ENCODE data around the gene CTU1.

Gene CTU1

GRCh38 chr19:51131780-51132680 is 23.8 kb upstream of the CTU1 start:
- DNase-seq: peak; percentile 66 to 72

GRCh38 chr19:51129716-51130115 is 21.5 kb upstream of the CTU1 start:
- no peak for DNase-seq

- DNase-seq: no peak
Measured at GRCh38 chr19:51128227-51128626, 20.0 kb upstream of the CTU1 start.

- DNase-seq: peak; percentile 67 to 86
Measured at GRCh38 chr19:51127755-51128154, 19.5 kb upstream of the CTU1 start.

- DNase-seq: no peak
Measured at GRCh38 chr19:51127032-51127431, 18.8 kb upstream of the CTU1 start.

GRCh38 chr19:51125421-51126075 is 17.3 kb upstream of the CTU1 start:
- DNase-seq: no peak

GRCh38 chr19:51124729-51125128 is 16.5 kb upstream of the CTU1 start, which contains the start of gene SIGLEC9:
Gene SIGLEC9 (plus strand): TSS chr19:51124906. CDS start chr19:51124975, 69 bp downstream.
- DNase-seq: peak; percentile 82 to 85

GRCh38 chr19:51124216-51124615 is 16.0 kb upstream of the CTU1 start:
- DNase-seq: no peak

GRCh38 chr19:51123802-51124201 is 15.6 kb upstream of the CTU1 start:
- DNase-seq: peak; percentile 61 to 76

- DNase-seq: peak; percentile 89 to 92
Measured at GRCh38 chr19:51123381-51123800, 15.2 kb upstream of the CTU1 start.

GRCh38 chr19:51122112-51122981 is 14.1 kb upstream of the CTU1 start:
- peak; percentile 83 to 89 for DNase-seq

GRCh38 chr19:51121257-51121656 is 13.0 kb upstream of the CTU1 start:
- DNase-seq: peak; percentile 77 to 85

GRCh38 chr19:51120160-51120559 is 12.0 kb upstream of the CTU1 start:
- no peak for DNase-seq

GRCh38 chr19:51119611-51120010 is 11.4 kb upstream of the CTU1 start:
- peak in 1 of 2 donors; percentile 33 for DNase-seq

- no peak for DNase-seq
Measured at GRCh38 chr19:51119101-51119500, 10.9 kb upstream of the CTU1 start.

GRCh38 chr19:51116736-51117286 is 8.6 kb upstream of the CTU1 start:
- DNase-seq: peak in 1 of 2 donors; percentile 1

GRCh38 chr19:51114087-51114729 is 6.0 kb upstream of the CTU1 start:
- peak in 1 of 2 donors; percentile 67 for DNase-seq

GRCh38 chr19:51111606-51112005 is 3.4 kb upstream of the CTU1 start:
- DNase-seq: no peak

GRCh38 chr19:51110666-51110971 is 2.4 kb upstream of the CTU1 start:
- DNase-seq: no peak

GRCh38 chr19:51108805-51109146 is 567 bp upstream of the CTU1 start:
- no peak for DNase-seq

GRCh38 chr19:51107406-51108065 is 673 bp downstream of the CTU1 start:
- DNase-seq: no peak

GRCh38 chr19:51103926-51104341 is 4.3 kb downstream of the CTU1 start:
- DNase-seq: no peak

Data from inflammatory macrophage (primary cell).